DOHH2 (cell line): ENCODE data around the gene AMDHD1.

Source experiments
- H3F3A ChIP-seq: fragments of 200-600 bp; sonication (generic), shearing (Covaris generic); 2 replicates; pipeline ENCODE4 v1.6.0; 2016; ENCODE audit warnings: antibody characterized with exemption, mild to moderate bottlenecking; ENCODE audit not compliant: control insufficient read depth, insufficient read depth
- H3K27ac ChIP-seq: fragments of 200-600 bp; sonication (generic); 2 replicates; pipeline ENCODE4 v1.5.1; 2014; ENCODE audit warnings: low read depth, mild to moderate bottlenecking, low read length, moderate library complexity
- H3K27me3 ChIP-seq: fragments of 200-600 bp; sonication (generic); 2 replicates; pipeline ENCODE4 v1.6.1; 2014; ENCODE audit warnings: mild to moderate bottlenecking, low read length, mixed read lengths; ENCODE audit not compliant: control insufficient read depth
- H3K36me3 ChIP-seq: fragments of 200-600 bp; sonication (generic); 2 replicates; pipeline ENCODE4 v1.6.1; 2014; ENCODE audit warnings: mild to moderate bottlenecking, low read length, moderate library complexity, mixed read lengths; ENCODE audit not compliant: control insufficient read depth
- H3K4me1 ChIP-seq: fragments of 200-600 bp; sonication (generic); 2 replicates; pipeline ENCODE4 v1.6.1; 2014; ENCODE audit warnings: mild to moderate bottlenecking, low read length, mixed read lengths; ENCODE audit not compliant: control insufficient read depth
- H3K4me2 ChIP-seq: fragments of 200-600 bp; sonication (generic); 2 replicates; pipeline ENCODE4 v1.6.0; 2014; ENCODE audit warnings: mild to moderate bottlenecking, low read length, moderate library complexity
- H3K4me3 ChIP-seq: fragments of 200-600 bp; sonication (generic); 2 replicates; pipeline ENCODE4 v1.5.1; 2014; ENCODE audit warnings: mild to moderate bottlenecking, low read length, mixed read lengths
- H3K79me2 ChIP-seq: fragments of 200-600 bp; sonication (generic); 2 replicates; pipeline ENCODE4 v1.6.1; 2014; ENCODE audit warnings: mild to moderate bottlenecking, low read length, mixed read lengths; ENCODE audit not compliant: control insufficient read depth
- H3K9me2 ChIP-seq: fragments of 200-600 bp; sonication (generic); replicated peaks from 2 replicates; pipeline ENCODE4 v1.6.1; 2014; ENCODE audit warnings: mild to moderate bottlenecking, low read length, mixed read lengths; ENCODE audit not compliant: control insufficient read depth
- H3K9me3 ChIP-seq: fragments of 200-600 bp; sonication (generic); 2 replicates; pipeline ENCODE4 v1.6.1; 2014; ENCODE audit warnings: antibody characterized with exemption, low read length, mixed read lengths; ENCODE audit not compliant: control insufficient read depth, insufficient read depth
- H4K20me1 ChIP-seq: fragments of 200-600 bp; sonication (generic); 2 replicates; pipeline ENCODE4 v1.6.0; 2014; ENCODE audit warnings: low read depth, mild to moderate bottlenecking, antibody characterized with exemption, low read length, moderate library complexity; ENCODE audit not compliant: control insufficient read depth, insufficient read depth
- CTCF ChIP-seq: fragments of 200-600 bp; sonication (generic); IDR thresholded peaks from one replicate; pipeline ENCODE4 v1.5.1; 2014; ENCODE audit warnings: antibody characterized with exemption, mild to moderate bottlenecking, low read depth, low read length; ENCODE audit not compliant: poor library complexity, severe bottlenecking
- EZH2phosphoT487 ChIP-seq: fragments of 200-600 bp; sonication (generic); IDR thresholded peaks from 2 replicates; pipeline ENCODE4 v1.6.1; 2017; ENCODE audit warnings: borderline replicate concordance, mild to moderate bottlenecking, antibody characterized with exemption, low read length, moderate library complexity, mixed read lengths

Gene AMDHD1

GRCh38 chr12:95955549-95956159 is 12.5 kb downstream of the AMDHD1 start:
- no peak overlapping the region for H3K27ac ChIP-seq
- H3K4me3 ChIP-seq: no peak overlapping the region
- H3K4me1 ChIP-seq: no peaks in the 10 kb centered on the region
- no peaks in the 10 kb centered on the region for H3K36me3 ChIP-seq
- no peaks in the 10 kb centered on the region for H3K79me2 ChIP-seq
- H3K27me3 ChIP-seq: peaks cover 4% of the 10 kb centered on the region
- no peak overlapping the region for H3K4me2 ChIP-seq
- H3F3A ChIP-seq: no peaks in the 10 kb centered on the region
- H3K9me2 ChIP-seq: no peaks in the 10 kb centered on the region
- H4K20me1 ChIP-seq: no peaks in the 10 kb centered on the region
- H3K9me3 ChIP-seq: no peaks in the 10 kb centered on the region
- no peak for TF ChIP-seq EZH2phosphoT487
- no peak for TF ChIP-seq CTCF

- TF ChIP-seq CTCF: no peak
- no peak for TF ChIP-seq EZH2phosphoT487
- Histone ChIP-seq H3K79me2 (no peaks in the 10 kb centered on the region), H3K4me1 (no peaks in the 10 kb centered on the region), H3K9me3 (no peaks in the 10 kb centered on the region), H3K27ac (no peak overlapping the region), H3F3A (no peaks in the 10 kb centered on the region), H3K4me2 (no peak overlapping the region), H3K36me3 (no peaks in the 10 kb centered on the region), H3K9me2 (no peaks in the 10 kb centered on the region), H4K20me1 (no peaks in the 10 kb centered on the region), H3K4me3 (no peak overlapping the region), H3K27me3 (peaks cover 9% of the 10 kb centered on the region; the same call in 1 of the 2 replicates)
Observed at GRCh38 chr12:95956557-95957145, 13.5 kb downstream of the AMDHD1 start.

GRCh38 chr12:95959107-95959506 is 16.0 kb downstream of the AMDHD1 start:
- TF ChIP-seq CTCF (no peak), EZH2phosphoT487 (no peak)
- Histone ChIP-seq H3K4me3 (no peak overlapping the region), H3K9me3 (no peaks in the 10 kb centered on the region), H3K27me3 (0 out of 2 replicates have a peak, but pooled peaks cover 4% of the 10 kb centered on the region), H4K20me1 (no peaks in the 10 kb centered on the region), H3K27ac (no peak overlapping the region), H3K9me2 (no peaks in the 10 kb centered on the region), H3K4me2 (no peak overlapping the region), H3K36me3 (no peaks in the 10 kb centered on the region), H3K79me2 (no peaks in the 10 kb centered on the region), H3F3A (no peaks in the 10 kb centered on the region), H3K4me1 (no peaks in the 10 kb centered on the region)
